K562 (cell line): Measurements from ENCODE around the gene MATK. TPM values are rescaled to one million over a fixed set of nuclear protein-coding genes. Genes with fewer than 3 reads are reported as not detected.

Experiments
- CHD1 ChIP-seq: fragments of 200-600 bp; sonication (generic); IDR thresholded peaks from one replicate; pipeline ENCODE4 v1.6.1; 2012; ENCODE audit warnings: mild to moderate bottlenecking, moderate library complexity, low read length, inconsistent platforms
- CHD7 ChIP-seq: fragments of 200-600 bp; sonication (generic); IDR thresholded peaks from one replicate; pipeline ENCODE4 v1.6.1; 2012; ENCODE audit warnings: mild to moderate bottlenecking, low read depth, low read length, inconsistent platforms
- ESRRB ChIP-seq: fragments of 250-450 bp; sonication (Bioruptor Pico); IDR thresholded peaks from 2 replicates; pipeline ENCODE4 v1.5.0; 2020; ENCODE audit warnings: mild to moderate bottlenecking, moderate library complexity, borderline replicate concordance
- RAD21 ChIP-seq, 2 experiments: fragments of 250-450 bp in 1 of 2; fragments of 450-650 bp in 1 of 2; sonication (Bioruptor Pico) in 1 of 2; formaldehyde crosslinking in 1 of 2; IDR thresholded peaks in 1 of 2; conservative IDR thresholded peaks in 1 of 2; 2 replicates each; pipeline versions ENCODE4 v1.4.0 to v1.8.0; 2020 to 2022; ENCODE audit warnings: mild to moderate bottlenecking in 2 of 2, moderate library complexity in 1 of 2
- SIX5 ChIP-seq, 2 experiments: IDR thresholded peaks; 2 replicates each; pipeline ENCODE4 v1.6.1; 2011; ENCODE audit warnings: low read length in 2 of 2, borderline replicate concordance in 1 of 2, low read depth in 1 of 2, mild to moderate bottlenecking in 1 of 2, moderate library complexity in 1 of 2; ENCODE audit not compliant: insufficient read depth in 1 of 2
- TBP ChIP-seq: optimal IDR thresholded peaks from 2 replicates; pipeline ENCODE3; 2011; ENCODE audit warnings: low read depth, low read length, improper control_type of control experiment
- ZFP91 ChIP-seq: sonication (generic); formaldehyde crosslinking; IDR thresholded peaks from 2 replicates; pipeline ENCODE4 v1.8.0; 2022; ENCODE audit warnings: mild to moderate bottlenecking, missing genetic modification reagents
- ZNF324 ChIP-seq: fragments of 250-450 bp; sonication (Bioruptor Pico); IDR thresholded peaks from 2 replicates; pipeline ENCODE4 v1.4.0; 2020; ENCODE audit warnings: mild to moderate bottlenecking
- ZNF583 ChIP-seq: fragments of 250-450 bp; sonication (Bioruptor Pico); IDR thresholded peaks from 2 replicates; pipeline ENCODE4 v1.4.0; 2020
- polyA plus RNA-seq, 8 experiments: library from polyadenylated mRNA; depleted of rRNA in 4 of 8; stranded (reverse) in 5 of 8; unstranded in 3 of 8; fragments of >200 nt; fragmentation: Nextera tagmentation in 2 of 8; fragmentation: Illumina TruSeq in 1 of 8; extraction: Ambion mirVana in 2 of 8; extraction: Trizol in 1 of 8; gene quantifications; 2 replicates each; pipeline versions ENCODE4 v1.2.1 to v1.2.3, GENCODE V29; 2011 to 2014; ENCODE audit warnings: inconsistent platforms in 1 of 8, missing spikeins in 1 of 8
- total RNA-seq, 7 experiments: library from RNA; depleted of rRNA in 6 of 7; stranded (reverse); fragments of >200 nt in 6 of 7; fragmentation: Illumina TruSeq in 2 of 7; extraction: Trizol in 2 of 7; gene quantifications; 2 replicates each; pipeline versions ENCODE4 v1.2.1 to v1.2.3, GENCODE V29; 2011 to 2021; ENCODE audit warnings: low replicate concordance in 1 of 7
- TF ChIP-seq, protein P1 (sequence below): fragments of 150-350 bp; IDR thresholded peaks from 2 replicates; pipeline ENCODE4 v1.6.1; 2014; ENCODE audit warnings: low read depth, mild to moderate bottlenecking, low read length, borderline replicate concordance

MATK gene
- total and polyA plus RNA-seq, 9 of the 15 experiments (the other 6 are each of a cell fraction or from before 2014, with no cell fraction given) = 0.08 to 41.5 (median 21.4) TPM

DNA sequence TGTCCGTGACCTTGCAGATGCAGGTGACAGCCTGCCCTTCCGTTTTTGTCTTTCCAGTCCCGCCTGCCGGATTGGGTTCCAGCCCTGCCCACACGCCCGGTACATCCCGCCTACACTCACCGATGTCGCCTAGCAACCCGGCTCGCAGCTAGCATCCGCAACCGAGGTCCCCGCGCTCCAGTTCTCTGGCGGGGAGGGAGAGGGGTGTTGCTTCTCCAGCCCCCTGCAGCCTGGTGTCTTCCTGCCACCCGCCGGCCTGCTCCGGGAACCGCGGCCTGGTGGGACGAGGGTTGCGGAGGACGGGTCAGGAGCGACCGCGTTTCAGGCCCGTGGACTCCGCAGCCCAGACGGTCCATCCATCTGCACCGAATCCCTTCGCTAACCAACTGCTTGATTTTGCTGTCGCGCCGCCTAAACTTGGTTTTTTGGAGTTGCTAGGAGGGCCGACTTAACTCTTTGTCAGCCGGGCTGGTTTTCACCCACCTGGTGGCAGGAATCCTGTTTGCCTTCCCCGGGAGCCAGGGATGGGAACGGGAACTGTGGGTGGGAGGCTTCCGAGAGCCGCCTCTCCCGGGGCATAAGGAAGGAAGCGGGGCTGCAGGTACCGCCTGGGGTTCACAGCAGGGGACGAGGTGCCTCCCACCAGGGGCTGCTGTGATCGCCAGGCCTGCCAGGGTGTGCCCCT, 15.4 kb upstream of the MATK start (continued):
- TF ChIP-seq, protein P1, sequence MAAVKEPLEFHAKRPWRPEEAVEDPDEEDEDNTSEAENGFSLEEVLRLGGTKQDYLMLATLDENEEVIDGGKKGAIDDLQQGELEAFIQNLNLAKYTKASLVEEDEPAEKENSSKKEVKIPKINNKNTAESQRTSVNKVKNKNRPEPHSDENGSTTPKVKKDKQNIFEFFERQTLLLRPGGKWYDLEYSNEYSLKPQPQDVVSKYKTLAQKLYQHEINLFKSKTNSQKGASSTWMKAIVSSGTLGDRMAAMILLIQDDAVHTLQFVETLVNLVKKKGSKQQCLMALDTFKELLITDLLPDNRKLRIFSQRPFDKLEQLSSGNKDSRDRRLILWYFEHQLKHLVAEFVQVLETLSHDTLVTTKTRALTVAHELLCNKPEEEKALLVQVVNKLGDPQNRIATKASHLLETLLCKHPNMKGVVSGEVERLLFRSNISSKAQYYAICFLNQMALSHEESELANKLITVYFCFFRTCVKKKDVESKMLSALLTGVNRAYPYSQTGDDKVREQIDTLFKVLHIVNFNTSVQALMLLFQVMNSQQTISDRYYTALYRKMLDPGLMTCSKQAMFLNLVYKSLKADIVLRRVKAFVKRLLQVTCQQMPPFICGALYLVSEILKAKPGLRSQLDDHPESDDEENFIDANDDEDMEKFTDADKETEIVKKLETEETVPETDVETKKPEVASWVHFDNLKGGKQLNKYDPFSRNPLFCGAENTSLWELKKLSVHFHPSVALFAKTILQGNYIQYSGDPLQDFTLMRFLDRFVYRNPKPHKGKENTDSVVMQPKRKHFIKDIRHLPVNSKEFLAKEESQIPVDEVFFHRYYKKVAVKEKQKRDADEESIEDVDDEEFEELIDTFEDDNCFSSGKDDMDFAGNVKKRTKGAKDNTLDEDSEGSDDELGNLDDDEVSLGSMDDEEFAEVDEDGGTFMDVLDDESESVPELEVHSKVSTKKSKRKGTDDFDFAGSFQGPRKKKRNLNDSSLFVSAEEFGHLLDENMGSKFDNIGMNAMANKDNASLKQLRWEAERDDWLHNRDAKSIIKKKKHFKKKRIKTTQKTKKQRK = no peak
- TF ChIP-seq ZNF324 = no peak
- no peak for TF ChIP-seq ZFP91 (CRISPR knock-in tag)
- TF ChIP-seq RAD21 (CRISPR knock-in tag; conservative IDR thresholded peaks at IDR 0.05 in 1 of 2, IDR thresholded peaks at IDR 0.05 in 1 of 2) = no peak
- no peak for TF ChIP-seq CHD7
- no peak for TF ChIP-seq ZNF583 (CRISPR knock-in tag)
- no peak for TF ChIP-seq CHD1
- no peak for TF ChIP-seq TBP
- TF ChIP-seq ESRRB = no peak
- TF ChIP-seq SIX5 (IDR thresholded peaks at IDR 0.05; ENCODE audit: borderline replicate concordance in 1 of 2, insufficient read depth in 1 of 2, low read depth in 1 of 2, low read length in 2 of 2) = no peak
